ENCODE data around the gene STRIT1.

GRCh38 chr3:155282385-155283091 lies 10.9 kb downstream of the STRIT1 start:
- no peak for TF ChIP-seq MAX (IDR thresholded peaks at IDR 0.05)
- no peak for TF ChIP-seq REST (IDR thresholded peaks at IDR 0.05; ENCODE audit: low read depth)
- no peak for TF ChIP-seq TAF1 (IDR thresholded peaks at IDR 0.05; ENCODE audit: low read depth)
- no peak for TF ChIP-seq EP300 (IDR thresholded peaks at IDR 0.05; ENCODE audit: borderline replicate concordance)
- no peak for TF ChIP-seq RAD21 (IDR thresholded peaks at IDR 0.05; ENCODE audit: low read depth)
- TF ChIP-seq ZBTB7A (IDR thresholded peaks at IDR 0.05; ENCODE audit: low read depth) = no peak
- TF ChIP-seq NFIC (IDR thresholded peaks at IDR 0.05) = no peak
- TF ChIP-seq CEBPB (IDR thresholded peaks at IDR 0.05) = no peak
- TF ChIP-seq CREB1 (IDR thresholded peaks at IDR 0.05; ENCODE audit: low read depth) = no peak
- TF ChIP-seq USF1 (IDR thresholded peaks at IDR 0.05) = no peak
- no peak for TF ChIP-seq YY1 (IDR thresholded peaks at IDR 0.05; ENCODE audit: low read depth)

All from Ishikawa (cell line).